ENCODE measurements around the gene UGT1A10. TPM values are rescaled to one million over a fixed set of nuclear protein-coding genes. Genes with fewer than 3 reads are reported as not detected.

UGT1A10 gene
- total RNA-seq, 1 experiment from 2014 or later, result not detected

DNA sequence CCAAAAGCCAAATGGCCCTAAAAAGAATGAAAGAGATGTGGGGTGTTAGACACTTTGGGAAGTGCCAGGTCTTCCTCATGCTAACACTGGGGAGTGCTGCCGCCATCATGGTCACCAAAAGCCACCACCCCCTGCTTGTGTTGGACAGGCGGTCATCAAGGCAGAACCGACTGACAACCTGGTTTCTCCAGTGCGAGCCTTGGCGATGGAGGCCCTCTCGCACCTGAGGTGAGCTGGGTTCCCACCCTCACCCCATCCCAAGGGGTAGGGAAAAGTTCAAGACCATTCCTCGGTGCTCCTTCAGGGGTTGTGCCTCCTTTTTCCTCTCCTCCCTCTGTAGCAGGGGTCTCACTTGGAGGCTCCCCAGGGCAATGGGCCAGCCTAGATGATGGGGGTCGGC, 175.5 kb downstream of the UGT1A10 start:
- Histone ChIP-seq H3K27me3 (ENCODE audit: insufficient read depth, low read length) (no peaks in the 10 kb centered on the region; the same call in 1 of the 2 replicates), H3K27ac (ENCODE audit: low read depth, low read length) (no peak overlapping the region), H3K9ac (ENCODE audit: low read length) (no peak overlapping the region), H3K4me3 (replicated peaks in 1 of 2; ENCODE audit: low read depth in 1 of 2, low read length in 2 of 2) (no peak overlapping the region), H2AFZ (ENCODE audit: low read depth, low read length, poor library complexity, severe bottlenecking) (no peak overlapping the region), H3K9me3 (ENCODE audit: control insufficient read depth in 1 of 2, insufficient read depth in 1 of 2, low read depth in 1 of 2, low read length in 2 of 2) (no peaks in the 10 kb centered on the region), H3K9me2 (ENCODE audit: insufficient read depth) (no peaks in the 10 kb centered on the region), H3K79me2 (ENCODE audit: insufficient read depth, low read length) (no peaks in the 10 kb centered on the region), H4K20me1 (ENCODE audit: insufficient read depth) (no peaks in the 10 kb centered on the region), H3K4me1 (ENCODE audit: control insufficient read depth in 1 of 2, insufficient read depth in 2 of 2, low read length in 2 of 2) (no peaks in the 10 kb centered on the region), H3K4me2 (ENCODE audit: low read length) (no peak overlapping the region), H3K36me3 (ENCODE audit: control insufficient read depth in 1 of 2, insufficient read depth in 2 of 2, low read length in 2 of 2) (no peaks in the 10 kb centered on the region)
- DNase-seq (ENCODE audit: low read depth, low spot score) (no peak), ATAC-seq (no peak)
- CTCF ChIA-PET, result no interaction called here
- POLR2A ChIA-PET, result no interaction called here
- RAD21 ChIA-PET (ENCODE audit: low non-redundant PET in 1 of 2, low total read pairs in 2 of 2, uncharacterized antibody in 2 of 2, unreplicated experiment in 2 of 2), result no interaction called here
- BruUV-seq (replicated peaks), result no TSS peak
- no peak for TF ChIP-seq RAD21 (IDR thresholded peaks at IDR 0.05; ENCODE audit: low read depth)
- no peak for TF ChIP-seq ZFX (IDR thresholded peaks at IDR 0.05)
- TF ChIP-seq, protein P1, sequence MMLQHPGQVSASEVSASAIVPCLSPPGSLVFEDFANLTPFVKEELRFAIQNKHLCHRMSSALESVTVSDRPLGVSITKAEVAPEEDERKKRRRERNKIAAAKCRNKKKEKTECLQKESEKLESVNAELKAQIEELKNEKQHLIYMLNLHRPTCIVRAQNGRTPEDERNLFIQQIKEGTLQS (IDR thresholded peaks at IDR 0.05), result no peak
- TF ChIP-seq, protein P2, sequence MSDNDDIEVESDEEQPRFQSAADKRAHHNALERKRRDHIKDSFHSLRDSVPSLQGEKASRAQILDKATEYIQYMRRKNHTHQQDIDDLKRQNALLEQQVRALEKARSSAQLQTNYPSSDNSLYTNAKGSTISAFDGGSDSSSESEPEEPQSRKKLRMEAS (IDR thresholded peaks at IDR 0.05), result no peak
- no peak for TF ChIP-seq POLR2AphosphoS5 (IDR thresholded peaks at IDR 0.05; ENCODE audit: low read depth, low read length)
- no peak for TF ChIP-seq EGR1 (IDR thresholded peaks at IDR 0.05; ENCODE audit: low read depth)
- TF ChIP-seq TCF7L2 (IDR thresholded peaks at IDR 0.05; ENCODE audit: borderline replicate concordance, extremely low read depth, insufficient read depth, insufficient read length), result no peak
- TF ChIP-seq SP1 (IDR thresholded peaks at IDR 0.05; ENCODE audit: low read depth), result no peak
- TF ChIP-seq, protein P3, sequence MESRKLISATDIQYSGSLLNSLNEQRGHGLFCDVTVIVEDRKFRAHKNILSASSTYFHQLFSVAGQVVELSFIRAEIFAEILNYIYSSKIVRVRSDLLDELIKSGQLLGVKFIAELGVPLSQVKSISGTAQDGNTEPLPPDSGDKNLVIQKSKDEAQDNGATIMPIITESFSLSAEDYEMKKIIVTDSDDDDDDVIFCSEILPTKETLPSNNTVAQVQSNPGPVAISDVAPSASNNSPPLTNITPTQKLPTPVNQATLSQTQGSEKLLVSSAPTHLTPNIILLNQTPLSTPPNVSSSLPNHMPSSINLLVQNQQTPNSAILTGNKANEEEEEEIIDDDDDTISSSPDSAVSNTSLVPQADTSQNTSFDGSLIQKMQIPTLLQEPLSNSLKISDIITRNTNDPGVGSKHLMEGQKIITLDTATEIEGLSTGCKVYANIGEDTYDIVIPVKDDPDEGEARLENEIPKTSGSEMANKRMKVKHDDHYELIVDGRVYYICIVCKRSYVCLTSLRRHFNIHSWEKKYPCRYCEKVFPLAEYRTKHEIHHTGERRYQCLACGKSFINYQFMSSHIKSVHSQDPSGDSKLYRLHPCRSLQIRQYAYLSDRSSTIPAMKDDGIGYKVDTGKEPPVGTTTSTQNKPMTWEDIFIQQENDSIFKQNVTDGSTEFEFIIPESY (IDR thresholded peaks at IDR 0.05; ENCODE audit: extremely low read depth, insufficient replicate concordance, low read length), result no peak
- TF ChIP-seq CBX3 (IDR thresholded peaks at IDR 0.05; ENCODE audit: low read depth), result no peak
- TF ChIP-seq CEBPB (IDR thresholded peaks at IDR 0.05; ENCODE audit: low read depth), result no peak
- no peak for TF ChIP-seq ZNF274 (IDR thresholded peaks at IDR 0.05; ENCODE audit: low read depth, low read length)
- TF ChIP-seq SIN3A (IDR thresholded peaks at IDR 0.05; ENCODE audit: low read depth), result no peak
- no peak for TF ChIP-seq JUND (IDR thresholded peaks at IDR 0.05)
- TF ChIP-seq ELF1 (IDR thresholded peaks at IDR 0.05; ENCODE audit: borderline replicate concordance, low read depth), result no peak
- TF ChIP-seq SRF (IDR thresholded peaks at IDR 0.05; ENCODE audit: low read depth), result no peak
- no peak for TF ChIP-seq EZH2phosphoT487 (IDR thresholded peaks at IDR 0.05; ENCODE audit: borderline replicate concordance)
- TF ChIP-seq FOSL1 (IDR thresholded peaks at IDR 0.05; ENCODE audit: low read depth), result no peak
- TF ChIP-seq YY1 (IDR thresholded peaks at IDR 0.05; ENCODE audit: extremely low read depth, insufficient replicate concordance, low read depth, low read length), result no peak
- TF ChIP-seq POLR2A (IDR thresholded peaks at IDR 0.05; ENCODE audit: borderline replicate concordance, extremely low read depth, insufficient read depth, insufficient read length), result no peak
- intact Hi-C loops (cut with micrococcal nuclease), result no loop called here

All from HCT116 (cell line).